Stimulated activated CD8-positive, alpha-beta memory T cell treated with anti-CD3 and anti-CD28 coated beads, Interleukin-7, amount 100 ng/mL, for 24 hours (primary cell): ENCODE data around the gene TAOK2.
"Not testable (repeated sequence)": the region's sequence is repeated elsewhere in the genome, so short reads cannot be mapped to it uniquely, and the experiment has no call there.

ENCODE experiments used
- DNase-seq: peaks from one replicate; pipeline ENCODE4 v3.0.0-alpha.2; 2020; ENCODE audit warnings: low read depth

TAOK2 gene

DNA sequence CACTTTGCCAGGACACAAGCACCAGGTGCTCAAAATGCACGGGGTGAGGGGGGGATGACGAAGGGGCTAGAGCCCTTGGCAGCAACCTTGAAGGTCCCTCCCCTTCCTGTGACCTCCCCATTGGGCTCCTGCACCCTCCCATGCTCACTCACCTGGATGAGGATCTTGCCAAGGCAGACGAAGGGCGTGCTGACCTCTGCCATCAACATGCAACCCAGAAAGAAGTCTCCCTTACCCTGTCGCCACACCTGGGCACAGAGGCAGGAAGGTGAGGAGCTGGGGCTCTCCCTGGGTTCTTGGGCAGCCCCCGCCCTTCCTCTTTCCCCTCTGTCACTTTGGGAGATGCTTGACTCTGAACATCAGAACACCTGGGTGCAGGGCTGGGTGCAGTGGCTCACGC lies 51.9 kb downstream of the TAOK2 start:
- DNase-seq = no peak

GRCh38 chr16:30026449-30026848 lies 52.8 kb downstream of the TAOK2 start:
- DNase-seq = no peak

GRCh38 chr16:30027588-30028437 lies 54.1 kb downstream of the TAOK2 start:
- no peak for DNase-seq

GRCh38 chr16:30028438-30029076 lies 54.9 kb downstream of the TAOK2 start:
- no peak for DNase-seq

DNA sequence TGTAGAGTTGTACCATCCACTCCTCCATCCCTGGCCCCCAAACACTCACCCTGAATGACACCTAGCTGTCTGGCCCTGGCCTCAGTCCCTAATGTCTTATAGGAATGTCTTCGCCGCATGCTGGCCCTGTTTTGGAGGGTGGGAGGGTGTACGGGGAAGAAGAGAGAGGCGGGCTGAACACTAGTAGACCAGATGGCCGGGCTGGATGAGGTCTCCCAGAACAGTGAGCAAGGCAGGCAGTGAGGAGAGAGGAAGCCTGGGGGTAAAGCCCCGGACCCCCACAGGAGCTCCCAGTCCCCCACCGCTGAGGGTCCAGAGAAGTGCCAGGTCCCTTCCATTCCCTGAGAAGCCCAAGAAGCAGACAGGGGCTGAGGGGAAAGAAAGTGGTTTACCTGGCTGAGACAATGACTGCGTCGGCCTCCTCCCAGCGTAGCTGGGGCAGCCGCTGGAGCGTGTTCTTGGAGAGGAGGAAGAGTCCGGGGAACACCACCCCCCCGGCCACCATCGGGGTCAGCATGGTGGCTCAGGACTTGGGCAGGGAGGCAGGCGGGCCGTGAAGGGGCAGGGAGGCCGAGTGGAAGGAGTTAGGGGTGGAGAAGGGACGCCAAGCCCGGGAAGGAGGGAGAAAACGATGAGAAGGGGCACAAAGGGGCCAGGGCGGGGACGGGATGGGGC lies 56.5 kb downstream of the TAOK2 start:
- no peak for DNase-seq

GRCh38 chr16:30030841-30031413 lies 57.3 kb downstream of the TAOK2 start, which contains the start of gene TLCD3B:
TSS of gene TLCD3B (minus strand) at chr16:30031271. CDS start at chr16:30030527, 744 bp downstream.
- DNase-seq = no peak

DNA sequence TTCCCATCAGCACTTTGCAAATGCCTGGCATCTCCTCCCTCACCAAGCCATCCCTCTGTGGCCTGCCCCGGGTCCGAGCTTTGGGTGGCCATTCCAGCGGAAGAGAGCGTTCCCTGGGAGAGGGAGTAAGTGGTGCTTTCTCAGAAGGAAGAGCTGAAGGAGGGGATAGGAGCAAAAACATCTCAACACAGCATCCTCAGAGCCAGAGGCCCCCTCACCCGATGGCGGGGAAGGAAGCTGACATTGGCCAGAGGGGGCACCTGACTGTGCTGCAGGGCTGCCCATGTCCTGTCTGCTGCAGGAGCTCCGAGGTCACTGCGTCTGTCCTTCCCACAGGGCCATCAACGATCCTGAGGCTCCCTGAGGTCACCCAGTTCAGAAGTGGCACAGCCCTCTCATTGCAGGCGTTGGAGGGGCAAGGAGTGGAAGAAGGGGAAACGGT lies 57.8 kb downstream of the TAOK2 start:
- no peak for DNase-seq

DNA sequence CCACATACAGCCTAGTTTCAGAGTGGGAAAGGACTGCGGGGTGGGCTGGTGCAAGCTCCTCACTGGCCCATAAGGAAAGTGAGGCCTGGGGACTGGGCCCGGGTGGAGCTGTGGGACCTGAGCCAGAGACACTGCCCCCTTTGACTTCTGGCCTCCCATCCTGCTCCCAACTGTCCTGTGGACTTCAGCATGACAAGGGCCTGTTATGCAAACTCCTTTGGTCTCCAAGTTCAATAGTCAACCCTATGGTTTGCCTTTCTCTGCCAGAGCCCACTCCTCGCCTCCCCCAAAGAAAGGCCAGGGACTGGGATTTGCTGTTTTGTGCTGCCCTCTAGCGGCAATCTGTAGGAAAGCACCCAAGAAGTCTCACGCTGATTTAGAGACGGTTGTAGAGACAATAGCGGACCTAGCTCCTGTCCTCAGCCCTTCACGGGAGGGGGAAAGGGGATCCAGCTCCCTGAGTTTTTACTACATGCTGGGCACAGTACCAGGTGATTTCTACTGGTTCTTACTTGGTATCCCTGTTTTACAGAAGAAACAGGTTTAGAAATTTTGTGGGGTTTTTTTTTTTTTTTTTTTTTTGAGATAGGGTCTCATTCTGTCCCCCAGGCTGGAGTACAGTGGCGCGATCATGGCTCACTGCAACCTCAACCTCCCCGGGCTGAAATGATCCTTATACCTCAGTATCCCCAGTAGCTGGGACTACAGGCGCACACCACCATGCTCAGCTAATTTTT lies 58.6 kb downstream of the TAOK2 start:
- DNase-seq = no peak

GRCh38 chr16:30033270-30033669 lies 59.6 kb downstream of the TAOK2 start:
- no peak for DNase-seq

GRCh38 chr16:30040221-30040620 lies 66.6 kb downstream of the TAOK2 start:
- no peak for DNase-seq

GRCh38 chr16:30040690-30041089 lies 67.0 kb downstream of the TAOK2 start:
- not testable (repeated sequence) for DNase-seq

GRCh38 chr16:30041841-30042240 lies 68.2 kb downstream of the TAOK2 start:
- no peak for DNase-seq
